Measurements from ENCODE around the gene SYNDIG1. TPM values are rescaled to one million over a fixed set of nuclear protein-coding genes. Genes with fewer than 3 reads are reported as not detected.

SYNDIG1 gene
- total RNA-seq, 1 experiment from 2014 or later = not detected

DNA sequence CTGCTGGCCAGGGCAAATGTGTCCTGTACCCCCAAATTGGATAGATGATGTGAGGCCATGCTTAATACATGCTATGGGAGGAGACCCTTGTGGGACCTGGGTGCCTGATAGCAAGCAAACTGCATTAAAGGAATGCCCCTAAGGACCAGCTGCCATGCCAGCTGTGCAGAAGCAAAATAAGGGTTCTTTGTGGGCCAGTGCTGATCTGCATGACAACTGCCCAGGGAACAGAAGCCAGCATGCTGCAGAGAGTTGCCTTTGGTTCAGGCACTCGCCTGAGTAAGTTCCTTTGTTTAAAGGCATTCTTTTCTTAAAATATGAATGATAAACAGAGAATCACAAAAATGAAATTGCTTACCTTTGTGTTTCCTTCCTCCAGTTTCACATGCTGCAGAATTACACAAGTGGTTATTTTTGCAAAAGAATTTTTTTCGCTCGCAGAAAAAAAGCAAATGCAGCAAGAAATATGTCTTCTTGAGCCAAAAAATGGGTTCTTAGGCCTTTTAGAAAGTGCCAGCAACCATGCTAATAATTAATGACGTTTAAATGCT lies 6.9 kb upstream of the SYNDIG1 start:
- H3K27me3 ChIP-seq (replicated peaks; ENCODE audit: control insufficient read depth, insufficient read depth, low read length) = peaks cover 2% of the 10 kb centered on the region; the same call in 1 of the 2 replicates
- no peak for DNase-seq
- TF ChIP-seq, protein P1, sequence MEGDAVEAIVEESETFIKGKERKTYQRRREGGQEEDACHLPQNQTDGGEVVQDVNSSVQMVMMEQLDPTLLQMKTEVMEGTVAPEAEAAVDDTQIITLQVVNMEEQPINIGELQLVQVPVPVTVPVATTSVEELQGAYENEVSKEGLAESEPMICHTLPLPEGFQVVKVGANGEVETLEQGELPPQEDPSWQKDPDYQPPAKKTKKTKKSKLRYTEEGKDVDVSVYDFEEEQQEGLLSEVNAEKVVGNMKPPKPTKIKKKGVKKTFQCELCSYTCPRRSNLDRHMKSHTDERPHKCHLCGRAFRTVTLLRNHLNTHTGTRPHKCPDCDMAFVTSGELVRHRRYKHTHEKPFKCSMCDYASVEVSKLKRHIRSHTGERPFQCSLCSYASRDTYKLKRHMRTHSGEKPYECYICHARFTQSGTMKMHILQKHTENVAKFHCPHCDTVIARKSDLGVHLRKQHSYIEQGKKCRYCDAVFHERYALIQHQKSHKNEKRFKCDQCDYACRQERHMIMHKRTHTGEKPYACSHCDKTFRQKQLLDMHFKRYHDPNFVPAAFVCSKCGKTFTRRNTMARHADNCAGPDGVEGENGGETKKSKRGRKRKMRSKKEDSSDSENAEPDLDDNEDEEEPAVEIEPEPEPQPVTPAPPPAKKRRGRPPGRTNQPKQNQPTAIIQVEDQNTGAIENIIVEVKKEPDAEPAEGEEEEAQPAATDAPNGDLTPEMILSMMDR (IDR thresholded peaks at IDR 0.05; ENCODE audit: insufficient read depth in 1 of 2, low read depth in 1 of 2, low read length in 1 of 2, severe bottlenecking in 1 of 2, unreplicated experiment in 1 of 2) = no peak
- H3K27me3 Mint-ChIP-seq (ENCODE audit: insufficient read depth, unreplicated experiment) = peaks cover 25% of the 10 kb centered on the region
- intact Hi-C loops (cut with micrococcal nuclease; ENCODE audit: unreplicated experiment) = no loop called here
- H3K27ac Mint-ChIP-seq (ENCODE audit: unreplicated experiment) = no peak overlapping the region
- no TSS peak for BruUV-seq (replicated peaks)
- no peak overlapping the region for H3K4me3 ChIP-seq (ENCODE audit: low read depth, low read length)
- no peaks in the 10 kb centered on the region for H3K36me3 Mint-ChIP-seq (ENCODE audit: insufficient read depth, unreplicated experiment)
- H3K9me3 Mint-ChIP-seq (ENCODE audit: unreplicated experiment) = no peaks in the 10 kb centered on the region
- H3K4me1 ChIP-seq = no peaks in the 10 kb centered on the region
- ChIA-PET POLR2A (no interaction called here), CTCF (interaction anchor here (0.6 kb wide), 1 partner anchor 350 kb away, joined by 3 read pairs; no protein-coding TSS in a partner anchor)
- H3K9me3 ChIP-seq = no peaks in the 10 kb centered on the region; the same call in 1 of the 2 replicates
- no peak overlapping the region for H3K4me3 Mint-ChIP-seq (ENCODE audit: unreplicated experiment)
- no peaks in the 10 kb centered on the region for H3K36me3 ChIP-seq (ENCODE audit: control insufficient read depth, insufficient read depth, low read length)
- no peaks in the 10 kb centered on the region for H3K4me1 Mint-ChIP-seq (ENCODE audit: low read depth, unreplicated experiment)

DNA sequence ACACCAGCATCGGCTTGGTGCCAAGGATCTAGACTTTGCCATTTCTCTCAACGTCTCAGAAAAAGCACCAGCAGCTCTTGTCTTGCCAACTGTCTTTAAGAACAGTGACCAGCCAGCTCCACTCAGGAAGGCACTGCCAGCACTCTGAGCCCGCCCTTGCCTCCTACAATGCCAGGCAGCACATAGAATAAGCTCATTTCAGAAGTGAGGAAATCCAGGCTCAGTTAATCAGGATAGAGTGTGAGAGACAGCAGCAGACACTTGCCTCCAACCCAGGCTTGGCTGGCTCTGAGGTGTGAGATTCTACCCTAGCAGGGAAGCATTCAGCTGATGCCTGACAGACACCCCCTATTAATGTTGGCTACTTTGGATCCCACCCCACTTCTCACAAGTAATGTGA lies 4.3 kb upstream of the SYNDIG1 start:
- BruUV-seq (replicated peaks) = no TSS peak
- TF ChIP-seq, protein P1 (IDR thresholded peaks at IDR 0.05; ENCODE audit: insufficient read depth in 1 of 2, low read depth in 1 of 2, low read length in 1 of 2, severe bottlenecking in 1 of 2, unreplicated experiment in 1 of 2) = no peak
- no peaks in the 10 kb centered on the region for H3K36me3 Mint-ChIP-seq (ENCODE audit: insufficient read depth, unreplicated experiment)
- intact Hi-C loops (cut with micrococcal nuclease; ENCODE audit: unreplicated experiment) = no loop called here
- H3K36me3 ChIP-seq (ENCODE audit: control insufficient read depth, insufficient read depth, low read length) = no peaks in the 10 kb centered on the region
- no peak overlapping the region for H3K27ac Mint-ChIP-seq (ENCODE audit: unreplicated experiment)
- H3K27me3 Mint-ChIP-seq (ENCODE audit: insufficient read depth, unreplicated experiment) = peaks cover 26% of the 10 kb centered on the region
- H3K9me3 Mint-ChIP-seq (ENCODE audit: unreplicated experiment) = no peaks in the 10 kb centered on the region
- no peak overlapping the region for H3K4me3 Mint-ChIP-seq (ENCODE audit: unreplicated experiment)
- ChIA-PET POLR2A (no interaction called here), CTCF (no interaction called here)
- no peaks in the 10 kb centered on the region for H3K4me1 Mint-ChIP-seq (ENCODE audit: low read depth, unreplicated experiment)
- no peaks in the 10 kb centered on the region; the same call in 1 of the 2 replicates for H3K9me3 ChIP-seq
- no peak overlapping the region for H3K4me3 ChIP-seq (ENCODE audit: low read depth, low read length)
- H3K27me3 ChIP-seq (replicated peaks; ENCODE audit: control insufficient read depth, insufficient read depth, low read length) = peaks cover 2% of the 10 kb centered on the region; the same call in 1 of the 2 replicates
- H3K4me1 ChIP-seq = no peaks in the 10 kb centered on the region
- no peak for DNase-seq

DNA sequence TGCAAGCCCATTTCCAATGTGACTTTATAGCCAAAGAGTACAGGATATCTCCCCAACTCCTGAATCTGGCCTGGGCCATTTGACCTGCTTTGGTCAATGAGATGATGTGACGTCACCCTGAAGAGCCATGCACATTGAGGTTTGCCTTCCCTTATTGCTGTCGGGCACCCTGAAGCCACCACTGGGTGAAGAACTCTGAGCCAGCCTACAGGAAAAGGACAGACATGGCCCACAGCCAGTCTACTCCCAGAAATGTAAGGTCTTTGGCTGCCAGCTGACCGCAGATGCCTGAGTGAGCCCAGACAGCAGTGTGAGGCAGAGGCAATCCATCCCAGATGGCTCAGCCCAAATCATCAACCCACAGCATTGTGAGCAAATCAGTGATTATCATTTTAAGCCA lies 3.7 kb upstream of the SYNDIG1 start:
- Mint-ChIP-seq H3K4me3 (ENCODE audit: unreplicated experiment) (no peak overlapping the region), H3K27me3 (ENCODE audit: insufficient read depth, unreplicated experiment) (peaks cover 26% of the 10 kb centered on the region), H3K9me3 (ENCODE audit: unreplicated experiment) (no peaks in the 10 kb centered on the region), H3K4me1 (ENCODE audit: low read depth, unreplicated experiment) (no peaks in the 10 kb centered on the region), H3K27ac (ENCODE audit: unreplicated experiment) (no peak overlapping the region), H3K36me3 (ENCODE audit: insufficient read depth, unreplicated experiment) (no peaks in the 10 kb centered on the region)
- Histone ChIP-seq H3K4me1 (no peaks in the 10 kb centered on the region), H3K4me3 (ENCODE audit: low read depth, low read length) (no peak overlapping the region), H3K9me3 (no peaks in the 10 kb centered on the region; the same call in 1 of the 2 replicates), H3K27me3 (replicated peaks; ENCODE audit: control insufficient read depth, insufficient read depth, low read length) (peaks cover 2% of the 10 kb centered on the region; the same call in 1 of the 2 replicates), H3K36me3 (ENCODE audit: control insufficient read depth, insufficient read depth, low read length) (no peaks in the 10 kb centered on the region)
- no peak for DNase-seq
- ChIA-PET POLR2A (no interaction called here), CTCF (no interaction called here)
- BruUV-seq (replicated peaks) = no TSS peak
- TF ChIP-seq, protein P1 (IDR thresholded peaks at IDR 0.05; ENCODE audit: insufficient read depth in 1 of 2, low read depth in 1 of 2, low read length in 1 of 2, severe bottlenecking in 1 of 2, unreplicated experiment in 1 of 2) = no peak
- intact Hi-C loops (cut with micrococcal nuclease; ENCODE audit: unreplicated experiment) = no loop called here
